Neural progenitor cell (in vitro differentiated cells): Measurements from ENCODE around the gene RRAS2. TPM values are rescaled to one million over a fixed set of nuclear protein-coding genes. Genes with fewer than 3 reads are reported as not detected.

Experiments
- DNase-seq: peaks from one replicate; pipeline ENCODE4 v3.0.0-alpha.2; 2016; ENCODE audit warnings: low spot score
- H2AFZ ChIP-seq: fragments of 200-600 bp; sonication (generic); replicated peaks from 2 replicates; pipeline ENCODE4 v1.6.1; 2016; ENCODE audit warnings: antibody characterized with exemption
- H3F3A ChIP-seq: fragments of 200-600 bp; sonication (generic); 2 replicates; pipeline ENCODE4 v1.6.1; 2016; ENCODE audit warnings: antibody characterized with exemption, low read depth
- H3K27ac ChIP-seq: fragments of 200-600 bp; sonication (generic); 2 replicates; pipeline ENCODE4 v1.5.1; 2016; ENCODE audit warnings: mild to moderate bottlenecking
- H3K27me3 ChIP-seq: fragments of 200-600 bp; sonication (generic); 2 replicates; pipeline ENCODE4 v1.6.1; 2016; ENCODE audit warnings: mild to moderate bottlenecking, moderate library complexity
- H3K36me3 ChIP-seq: fragments of 200-600 bp; sonication (generic); 2 replicates; pipeline ENCODE4 v1.5.1; 2016
- H3K4me1 ChIP-seq: fragments of 200-600 bp; sonication (generic); 2 replicates; pipeline ENCODE4 v1.6.1; 2016; ENCODE audit warnings: mixed run types
- H3K4me2 ChIP-seq: fragments of 200-600 bp; sonication (generic); 2 replicates; pipeline ENCODE4 v1.6.1; 2016
- H3K4me3 ChIP-seq: fragments of 200-600 bp; sonication (generic); 2 replicates; pipeline ENCODE4 v1.5.1; 2016
- H3K79me2 ChIP-seq: fragments of 200-600 bp; sonication (generic); 2 replicates; pipeline ENCODE4 v1.6.1; 2016; ENCODE audit warnings: low read depth
- H3K9ac ChIP-seq: fragments of 200-600 bp; sonication (generic); 2 replicates; pipeline ENCODE4 v1.6.1; 2016
- H3K9me3 ChIP-seq: fragments of 200-600 bp; sonication (generic); 2 replicates; pipeline ENCODE4 v1.5.1; 2016; ENCODE audit warnings: low read depth
- H4K20me1 ChIP-seq: fragments of 200-600 bp; sonication (generic); 2 replicates; pipeline ENCODE4 v1.6.1; 2016; ENCODE audit warnings: low read depth
- H3K27ac Mint-ChIP-seq: 3 replicates; pipeline ENCODE4 v1.8.0; 2021; ENCODE audit warnings: mixed read lengths
- H3K27me3 Mint-ChIP-seq: 2 replicates; pipeline ENCODE4 v1.8.0; 2022; ENCODE audit warnings: low read depth, mild to moderate bottlenecking, inconsistent platforms, moderate library complexity, mixed read lengths; ENCODE audit not compliant: insufficient read depth
- H3K36me3 Mint-ChIP-seq: 3 replicates; pipeline ENCODE4 v1.8.0; 2021; ENCODE audit warnings: mixed read lengths
- H3K4me1 Mint-ChIP-seq: 3 replicates; pipeline ENCODE4 v1.8.0; 2021; ENCODE audit warnings: mixed read lengths
- H3K4me3 Mint-ChIP-seq: 3 replicates; pipeline ENCODE4 v1.8.0; 2021; ENCODE audit warnings: mild to moderate bottlenecking, moderate library complexity, mixed read lengths
- H3K9me3 Mint-ChIP-seq: 3 replicates; pipeline ENCODE4 v1.8.0; 2020; ENCODE audit warnings: mixed read lengths
- EZH2 ChIP-seq: fragments of 200-600 bp; sonication (generic); IDR thresholded peaks from 2 replicates; pipeline ENCODE4 v1.6.1; 2017; ENCODE audit warnings: antibody characterized with exemption, mild to moderate bottlenecking, moderate library complexity
- EZH2phosphoT487 ChIP-seq: fragments of 200-600 bp; sonication (generic); IDR thresholded peaks from 2 replicates; pipeline ENCODE4 v1.6.1; 2017; ENCODE audit warnings: antibody characterized with exemption
- total RNA-seq: library from RNA; depleted of rRNA; stranded (reverse); fragments of >200 nt; gene quantifications from 2 replicates; pipeline ENCODE4 v1.2.3, GENCODE V29; 2015; ENCODE audit warnings: low replicate concordance
- TF ChIP-seq, protein P1 (sequence below): fragments of 200-600 bp; sonication (generic); IDR thresholded peaks from 2 replicates; pipeline ENCODE4 v1.5.1; 2017; ENCODE audit warnings: antibody characterized with exemption, mild to moderate bottlenecking

RRAS2 gene
- total RNA-seq, 1 donor from 2014 or later: 129 TPM

- Histone ChIP-seq H3K4me3 (no peak overlapping the region), H3K27me3 (no peaks in the 10 kb centered on the region), H3K4me2 (no peak overlapping the region), H4K20me1 (no peaks in the 10 kb centered on the region), H3K79me2 (no peaks in the 10 kb centered on the region), H3K36me3 (no peaks in the 10 kb centered on the region), H3K9ac (no peak overlapping the region), H3K27ac (no peak overlapping the region), H2AFZ (no peak overlapping the region), H3K4me1 (peaks cover under 1% of the 10 kb centered on the region), H3F3A (peaks cover 5% of the 10 kb centered on the region), H3K9me3 (no peaks in the 10 kb centered on the region)
- no peak overlapping the region for H3K4me3 Mint-ChIP-seq
- H3K27ac Mint-ChIP-seq: no peak overlapping the region
- H3K9me3 Mint-ChIP-seq: no peaks in the 10 kb centered on the region
- DNase-seq: no peak
- TF ChIP-seq, protein P1, sequence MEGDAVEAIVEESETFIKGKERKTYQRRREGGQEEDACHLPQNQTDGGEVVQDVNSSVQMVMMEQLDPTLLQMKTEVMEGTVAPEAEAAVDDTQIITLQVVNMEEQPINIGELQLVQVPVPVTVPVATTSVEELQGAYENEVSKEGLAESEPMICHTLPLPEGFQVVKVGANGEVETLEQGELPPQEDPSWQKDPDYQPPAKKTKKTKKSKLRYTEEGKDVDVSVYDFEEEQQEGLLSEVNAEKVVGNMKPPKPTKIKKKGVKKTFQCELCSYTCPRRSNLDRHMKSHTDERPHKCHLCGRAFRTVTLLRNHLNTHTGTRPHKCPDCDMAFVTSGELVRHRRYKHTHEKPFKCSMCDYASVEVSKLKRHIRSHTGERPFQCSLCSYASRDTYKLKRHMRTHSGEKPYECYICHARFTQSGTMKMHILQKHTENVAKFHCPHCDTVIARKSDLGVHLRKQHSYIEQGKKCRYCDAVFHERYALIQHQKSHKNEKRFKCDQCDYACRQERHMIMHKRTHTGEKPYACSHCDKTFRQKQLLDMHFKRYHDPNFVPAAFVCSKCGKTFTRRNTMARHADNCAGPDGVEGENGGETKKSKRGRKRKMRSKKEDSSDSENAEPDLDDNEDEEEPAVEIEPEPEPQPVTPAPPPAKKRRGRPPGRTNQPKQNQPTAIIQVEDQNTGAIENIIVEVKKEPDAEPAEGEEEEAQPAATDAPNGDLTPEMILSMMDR: no peak
- TF ChIP-seq EZH2 (no peak), EZH2phosphoT487 (no peak)
- H3K36me3 Mint-ChIP-seq: no peaks in the 10 kb centered on the region
- H3K27me3 Mint-ChIP-seq: peaks cover 13% of the 10 kb centered on the region
- peaks cover 5% of the 10 kb centered on the region for H3K4me1 Mint-ChIP-seq
Observed at GRCh38 chr11:14242733-14243132, 116.2 kb downstream of the RRAS2 start.

GRCh38 chr11:14242187-14242586, 116.8 kb downstream of the RRAS2 start:
- Histone ChIP-seq H2AFZ (no peak overlapping the region), H3K27ac (no peak overlapping the region)
- no peaks in the 10 kb centered on the region for H3K4me1 Mint-ChIP-seq

DNA sequence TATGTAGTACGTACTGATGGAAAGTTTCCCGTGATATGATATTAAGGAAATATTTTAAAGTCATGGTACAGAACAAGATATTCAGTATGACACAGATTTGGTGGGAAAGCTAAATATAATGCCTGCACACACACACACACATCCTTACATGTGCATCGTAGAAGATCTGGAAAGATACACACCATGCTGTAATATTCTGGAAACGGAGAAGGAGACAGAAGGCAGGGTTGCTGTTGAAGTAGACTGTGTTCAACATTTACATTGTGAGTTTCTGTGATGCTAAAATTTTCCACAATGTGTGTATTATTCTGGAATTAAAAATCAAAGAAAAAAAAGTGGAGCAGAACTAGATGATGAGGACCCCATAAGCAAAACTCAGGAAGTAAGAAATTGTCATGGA, 118.0 kb downstream of the RRAS2 start:
- Histone ChIP-seq H3K4me1 (peaks cover 4% of the 10 kb centered on the region), H3K4me2 (no peak overlapping the region), H3K9ac (no peak overlapping the region), H4K20me1 (no peaks in the 10 kb centered on the region), H2AFZ (no peak overlapping the region), H3K4me3 (no peak overlapping the region), H3K9me3 (no peaks in the 10 kb centered on the region), H3K36me3 (no peaks in the 10 kb centered on the region), H3K27me3 (no peaks in the 10 kb centered on the region), H3K27ac (no peak overlapping the region), H3K79me2 (no peaks in the 10 kb centered on the region), H3F3A (no peaks in the 10 kb centered on the region)
- peaks cover 11% of the 10 kb centered on the region for H3K27me3 Mint-ChIP-seq
- no peak overlapping the region for H3K27ac Mint-ChIP-seq
- peaks cover 7% of the 10 kb centered on the region for H3K4me1 Mint-ChIP-seq
- no peak overlapping the region for H3K4me3 Mint-ChIP-seq
- TF ChIP-seq, protein P1: no peak
- H3K36me3 Mint-ChIP-seq: no peaks in the 10 kb centered on the region
- DNase-seq: no peak
- H3K9me3 Mint-ChIP-seq: no peaks in the 10 kb centered on the region

More at GRCh38 chr11:14242187-14242586, 116.8 kb downstream of the RRAS2 start:
- Mint-ChIP-seq H3K36me3 (no peaks in the 10 kb centered on the region), H3K9me3 (no peaks in the 10 kb centered on the region), H3K27ac (no peak overlapping the region), H3K4me3 (no peak overlapping the region), H3K27me3 (peaks cover 11% of the 10 kb centered on the region)
- Histone ChIP-seq H3K79me2 (no peaks in the 10 kb centered on the region), H3K27me3 (no peaks in the 10 kb centered on the region), H3K4me1 (no peaks in the 10 kb centered on the region), H3K9ac (no peak overlapping the region), H4K20me1 (no peaks in the 10 kb centered on the region), H3F3A (no peaks in the 10 kb centered on the region), H3K4me2 (no peak overlapping the region), H3K36me3 (no peaks in the 10 kb centered on the region), H3K9me3 (no peaks in the 10 kb centered on the region), H3K4me3 (no peak overlapping the region)
- no peak for TF ChIP-seq EZH2phosphoT487
- TF ChIP-seq, protein P1: no peak
- TF ChIP-seq EZH2: no peak
- no peak for DNase-seq

- H3K4me2 ChIP-seq: no peak overlapping the region
- Mint-ChIP-seq H3K9me3 (no peaks in the 10 kb centered on the region), H3K4me1 (peaks cover 11% of the 10 kb centered on the region), H3K27ac (no peak overlapping the region), H3K27me3 (peaks cover 11% of the 10 kb centered on the region), H3K4me3 (no peak overlapping the region), H3K36me3 (no peaks in the 10 kb centered on the region)
- no peaks in the 10 kb centered on the region for H4K20me1 ChIP-seq
- H3K9ac ChIP-seq: no peak overlapping the region
- no peak for DNase-seq
- H3K4me1 ChIP-seq: peaks cover 4% of the 10 kb centered on the region
- H3K9me3 ChIP-seq: no peaks in the 10 kb centered on the region
- H3F3A ChIP-seq: no peaks in the 10 kb centered on the region
- TF ChIP-seq, protein P1: no peak
- TF ChIP-seq EZH2 (no peak), EZH2phosphoT487 (no peak)
- no peak overlapping the region for H3K4me3 ChIP-seq
- no peaks in the 10 kb centered on the region for H3K27me3 ChIP-seq
- H3K79me2 ChIP-seq: no peaks in the 10 kb centered on the region
- no peaks in the 10 kb centered on the region for H3K36me3 ChIP-seq
- H2AFZ ChIP-seq: no peak overlapping the region
- H3K27ac ChIP-seq: no peak overlapping the region
Observed at GRCh38 chr11:14240221-14240620, 118.8 kb downstream of the RRAS2 start.
